Liver (tissue), 9 donors: Measurements from ENCODE around the gene PCDHGC5. TPM values are rescaled to one million over a fixed set of nuclear protein-coding genes. Genes with fewer than 3 reads are reported as not detected.

ENCODE experiments used
- DNase-seq: peaks from one replicate; pipeline ENCODE4 v3.0.0-alpha.2; 2017; ENCODE audit warnings: low spot score
- H3K27ac ChIP-seq, 2 donors: one replicate each; pipeline ENCODE4 v1.7.0; 2013; ENCODE audit warnings: inconsistent platforms in 2 of 2, low read length in 2 of 2, control low read depth in 1 of 2, low read depth in 1 of 2, mild to moderate bottlenecking in 1 of 2
- H3K27me3 ChIP-seq, 4 donors: one replicate each; pipeline versions ENCODE4 v1.6.1 to v1.7.0; 2013; ENCODE audit warnings: low read length in 3 of 4, inconsistent platforms in 1 of 4, mild to moderate bottlenecking in 1 of 4, moderate library complexity in 1 of 4; ENCODE audit not compliant: control insufficient read depth in 4 of 4, insufficient read depth in 4 of 4
- H3K36me3 ChIP-seq, 4 donors: one replicate each; pipeline versions ENCODE4 v1.6.1 to v1.7.0; 2013; ENCODE audit warnings: low read length in 3 of 4, mild to moderate bottlenecking in 3 of 4, low read depth in 1 of 4, moderate library complexity in 1 of 4; ENCODE audit not compliant: control insufficient read depth in 4 of 4, insufficient read depth in 3 of 4
- H3K4me1 ChIP-seq, 4 donors: one replicate each; pipeline versions ENCODE4 v1.6.1 to v1.7.0; 2013; ENCODE audit warnings: low read length in 3 of 4, mild to moderate bottlenecking in 3 of 4, moderate library complexity in 1 of 4; ENCODE audit not compliant: control insufficient read depth in 4 of 4, insufficient read depth in 4 of 4
- H3K4me3 ChIP-seq, 3 donors: one replicate each; pipeline versions ENCODE4 v1.6.1 to v1.7.0; 2013; ENCODE audit warnings: low read length in 3 of 3, control low read depth in 1 of 3, low read depth in 1 of 3, mild to moderate bottlenecking in 1 of 3
- H3K9ac ChIP-seq, 2 donors: one replicate each; pipeline ENCODE4 v1.7.0; 2013; ENCODE audit warnings: low read length in 2 of 2, mild to moderate bottlenecking in 2 of 2, moderate library complexity in 2 of 2, control low read depth in 1 of 2, low read depth in 1 of 2
- H3K9me3 ChIP-seq, 4 donors: one replicate each; pipeline versions ENCODE4 v1.6.1 to v1.7.0; 2013; ENCODE audit warnings: low read length in 3 of 4; ENCODE audit not compliant: control insufficient read depth in 4 of 4
- EGR1 ChIP-seq, 2 donors: IDR thresholded peaks; 2 replicates each; pipeline ENCODE4 v1.6.1; 2016 to 2018; ENCODE audit warnings: antibody characterized with exemption in 2 of 2, low read depth in 2 of 2
- FOXA1 ChIP-seq: IDR thresholded peaks from 2 replicates; pipeline ENCODE4 v1.6.1; 2016; ENCODE audit warnings: antibody characterized with exemption
- JUND ChIP-seq, 2 donors: IDR thresholded peaks; 2 replicates each; pipeline ENCODE4 v1.6.1; 2016; ENCODE audit warnings: antibody characterized with exemption in 2 of 2
- NR2F2 ChIP-seq: IDR thresholded peaks from 2 replicates; pipeline ENCODE4 v1.6.1; 2016; ENCODE audit warnings: antibody characterized with exemption
- RAD21 ChIP-seq, 2 donors: IDR thresholded peaks; 2 replicates each; pipeline ENCODE4 v1.6.1; 2016; ENCODE audit warnings: antibody characterized with exemption in 2 of 2, mild to moderate bottlenecking in 2 of 2
- RXRA ChIP-seq, 2 donors: IDR thresholded peaks; 2 replicates each; pipeline ENCODE4 v1.6.1; 2017 to 2018; ENCODE audit warnings: antibody characterized with exemption in 2 of 2, mild to moderate bottlenecking in 1 of 2
- SP1 ChIP-seq: IDR thresholded peaks from 2 replicates; pipeline ENCODE4 v1.6.1; 2018; ENCODE audit warnings: antibody characterized with exemption, mild to moderate bottlenecking
- TAF1 ChIP-seq: conservative IDR thresholded peaks from 2 replicates; pipeline ENCODE4 v1.6.1; 2016; ENCODE audit warnings: antibody characterized with exemption, mild to moderate bottlenecking
- YY1 ChIP-seq: IDR thresholded peaks from 2 replicates; pipeline ENCODE4 v1.6.1; 2016; ENCODE audit warnings: antibody characterized with exemption, mild to moderate bottlenecking
- WGBS: extraction: QIAGEN DNeasy Blood & Tissue Kit; methylation state at CpG from one replicate; pipeline ENCODE4 v1.1.7; 2013; 5-methylcytosine and 5-hydroxymethylcytosine counted together
- polyA plus RNA-seq, 2 donors: library from polyadenylated mRNA; stranded (reverse) in 1 of 2; unstranded in 1 of 2; fragments of 200-250 nt in 1 of 2; fragments of >200 nt in 1 of 2; fragmentation: Nextera tagmentation in 1 of 2; extraction: Ambion mirVana in 1 of 2; gene quantifications; one replicate each; pipeline versions ENCODE4 v1.2.1 to v1.2.3, GENCODE V29; 2013 to 2015
- total RNA-seq, 2 donors: library from RNA; depleted of rRNA; stranded (reverse); fragments of >200 nt; gene quantifications; one replicate each; pipeline ENCODE4 v1.2.3, GENCODE V29; 2014
- TF ChIP-seq, protein P1 (sequence below): IDR thresholded peaks from 2 replicates; pipeline ENCODE4 v1.6.1; 2016; ENCODE audit warnings: antibody characterized with exemption
- TF ChIP-seq, protein P2 (sequence below): IDR thresholded peaks from 2 replicates; pipeline ENCODE4 v1.6.1; 2016; ENCODE audit warnings: antibody characterized with exemption, mild to moderate bottlenecking
- donor health status: healthy.
- donor health status: healthy.
- donor health status: healthy.
- donor health status: healthy.
- donor health status: healthy.

The PCDHGC5 gene
- total RNA-seq (1 to 10 TPM in 1 of 2 donors, under 1 TPM in 1; 0.19 to 1.1 TPM), polyA plus RNA-seq (under 1 TPM in 1 of 2 donors, not detected in 1; 0.02 TPM)

DNA sequence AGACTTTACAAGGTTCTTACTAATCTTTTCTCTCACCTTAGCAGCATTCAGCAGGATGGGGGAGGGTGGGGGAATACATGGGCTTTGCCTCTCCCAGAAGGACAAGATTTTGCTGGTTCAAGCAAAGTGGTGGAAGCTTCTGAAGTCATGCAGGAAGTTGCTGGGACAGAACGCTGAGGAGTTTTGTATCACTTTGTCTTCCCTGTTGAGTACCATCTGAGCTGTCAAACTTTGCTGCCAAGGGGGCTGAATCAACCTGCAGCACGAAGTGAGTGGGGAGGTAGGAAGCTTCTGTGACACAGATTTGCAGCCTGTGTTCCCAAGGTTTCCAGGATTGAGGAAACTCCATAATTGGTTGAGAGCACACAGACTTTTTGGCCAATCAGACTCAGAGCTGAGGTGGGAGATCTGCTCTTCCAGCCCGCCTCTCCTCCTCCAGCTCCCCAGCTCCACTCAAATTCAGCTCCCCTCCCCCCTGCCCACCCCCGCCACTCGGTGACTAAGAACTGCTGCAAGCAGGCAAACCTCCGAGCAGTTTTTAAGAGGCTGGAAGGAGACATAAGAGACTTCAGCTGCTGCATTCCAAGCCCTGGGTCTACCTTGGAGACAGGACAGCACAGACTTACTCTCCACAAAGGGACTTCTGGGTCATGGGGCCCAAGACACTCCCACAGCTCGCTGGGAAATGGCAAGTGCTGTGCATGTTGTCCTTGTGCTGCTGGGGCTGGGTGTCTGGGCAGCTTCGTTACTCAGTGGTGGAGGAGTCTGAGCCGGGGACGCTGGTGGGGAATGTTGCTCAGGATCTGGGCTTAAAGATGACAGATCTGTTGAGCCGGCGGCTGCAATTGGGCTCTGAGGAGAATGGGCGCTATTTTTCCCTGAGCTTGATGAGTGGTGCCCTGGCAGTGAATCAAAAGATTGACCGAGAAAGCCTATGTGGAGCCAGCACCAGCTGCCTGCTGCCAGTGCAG is at the start of gene PCDHGC5:
Gene PCDHGC5, plus strand, starts transcription at position 491 of the 971 bp plus-strand sequence. Its CDS starts 160 bp downstream, at position 651.
- TF ChIP-seq TAF1, result no peak
- TF ChIP-seq JUND (IDR thresholded peaks at IDR 0.05), result no peak
- no peak for TF ChIP-seq SP1
- TF ChIP-seq YY1, result no peak
- no peak for TF ChIP-seq FOXA1
- Histone ChIP-seq H3K9me3 (peaks cover 0 to 5% (median 2%) of the 10 kb centered on the region in 4 donors), H3K27ac (no peak within 1 kb of the TSS), H3K4me3 (no peak within 1 kb of the TSS), H3K4me1 (peaks cover 0 to 13% (median 6%) of the 10 kb centered on the region in 4 donors), H3K27me3 (no peaks in the 10 kb centered on the region), H3K36me3 (no peaks in the 10 kb centered on the region), H3K9ac (no peak within 1 kb of the TSS)
- no peak for DNase-seq
- 67% methylated on average over 14 of the region's 14 CpGs for WGBS

DNA sequence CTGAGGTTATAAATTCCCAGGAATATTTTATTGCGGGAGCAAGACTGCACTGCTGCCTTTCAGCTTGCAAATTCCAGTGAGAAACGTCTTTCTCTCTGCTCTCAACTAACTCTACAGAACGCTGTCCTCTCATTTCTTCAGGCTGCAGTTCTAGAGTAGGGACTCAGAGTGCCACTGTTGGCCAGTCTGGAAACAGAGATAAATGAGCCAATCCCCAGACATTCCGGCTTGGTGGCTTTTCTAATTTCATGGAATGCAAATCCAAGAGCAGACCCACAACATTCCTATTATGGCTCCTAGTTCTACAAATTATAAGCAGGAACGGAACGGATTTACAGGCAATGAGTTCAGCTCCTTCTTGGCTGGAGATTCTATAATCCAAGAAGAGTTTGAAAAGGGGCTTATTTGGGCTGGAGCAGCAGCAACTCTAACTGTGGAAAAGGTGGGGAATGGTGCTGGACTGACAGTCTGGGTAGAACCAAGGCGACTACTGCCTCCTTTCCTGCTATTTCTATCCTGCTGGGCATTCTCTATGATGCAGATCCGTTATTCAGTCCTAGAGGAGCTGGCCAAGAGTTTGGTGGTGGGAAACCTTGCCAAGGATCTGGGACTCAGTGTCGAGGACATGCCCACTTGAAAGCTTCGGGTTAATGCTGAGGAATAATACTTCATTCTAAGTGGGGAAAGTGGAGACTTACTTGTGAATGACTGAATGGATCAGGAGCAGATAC is 49.3 kb upstream of the PCDHGC5 start:
- no peaks in the 10 kb centered on the region for H3K36me3 ChIP-seq
- DNase-seq, result no peak
- no peak overlapping the region for H3K27ac ChIP-seq
- 67% methylated on average over 10 of the region's 10 CpGs for WGBS
- TF ChIP-seq JUND (IDR thresholded peaks at IDR 0.05), result no peak
- TF ChIP-seq, protein P1, sequence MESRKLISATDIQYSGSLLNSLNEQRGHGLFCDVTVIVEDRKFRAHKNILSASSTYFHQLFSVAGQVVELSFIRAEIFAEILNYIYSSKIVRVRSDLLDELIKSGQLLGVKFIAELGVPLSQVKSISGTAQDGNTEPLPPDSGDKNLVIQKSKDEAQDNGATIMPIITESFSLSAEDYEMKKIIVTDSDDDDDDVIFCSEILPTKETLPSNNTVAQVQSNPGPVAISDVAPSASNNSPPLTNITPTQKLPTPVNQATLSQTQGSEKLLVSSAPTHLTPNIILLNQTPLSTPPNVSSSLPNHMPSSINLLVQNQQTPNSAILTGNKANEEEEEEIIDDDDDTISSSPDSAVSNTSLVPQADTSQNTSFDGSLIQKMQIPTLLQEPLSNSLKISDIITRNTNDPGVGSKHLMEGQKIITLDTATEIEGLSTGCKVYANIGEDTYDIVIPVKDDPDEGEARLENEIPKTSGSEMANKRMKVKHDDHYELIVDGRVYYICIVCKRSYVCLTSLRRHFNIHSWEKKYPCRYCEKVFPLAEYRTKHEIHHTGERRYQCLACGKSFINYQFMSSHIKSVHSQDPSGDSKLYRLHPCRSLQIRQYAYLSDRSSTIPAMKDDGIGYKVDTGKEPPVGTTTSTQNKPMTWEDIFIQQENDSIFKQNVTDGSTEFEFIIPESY, result no peak
- no peak for TF ChIP-seq NR2F2
- no peak for TF ChIP-seq RAD21 (IDR thresholded peaks at IDR 0.05)
- TF ChIP-seq, protein P2, sequence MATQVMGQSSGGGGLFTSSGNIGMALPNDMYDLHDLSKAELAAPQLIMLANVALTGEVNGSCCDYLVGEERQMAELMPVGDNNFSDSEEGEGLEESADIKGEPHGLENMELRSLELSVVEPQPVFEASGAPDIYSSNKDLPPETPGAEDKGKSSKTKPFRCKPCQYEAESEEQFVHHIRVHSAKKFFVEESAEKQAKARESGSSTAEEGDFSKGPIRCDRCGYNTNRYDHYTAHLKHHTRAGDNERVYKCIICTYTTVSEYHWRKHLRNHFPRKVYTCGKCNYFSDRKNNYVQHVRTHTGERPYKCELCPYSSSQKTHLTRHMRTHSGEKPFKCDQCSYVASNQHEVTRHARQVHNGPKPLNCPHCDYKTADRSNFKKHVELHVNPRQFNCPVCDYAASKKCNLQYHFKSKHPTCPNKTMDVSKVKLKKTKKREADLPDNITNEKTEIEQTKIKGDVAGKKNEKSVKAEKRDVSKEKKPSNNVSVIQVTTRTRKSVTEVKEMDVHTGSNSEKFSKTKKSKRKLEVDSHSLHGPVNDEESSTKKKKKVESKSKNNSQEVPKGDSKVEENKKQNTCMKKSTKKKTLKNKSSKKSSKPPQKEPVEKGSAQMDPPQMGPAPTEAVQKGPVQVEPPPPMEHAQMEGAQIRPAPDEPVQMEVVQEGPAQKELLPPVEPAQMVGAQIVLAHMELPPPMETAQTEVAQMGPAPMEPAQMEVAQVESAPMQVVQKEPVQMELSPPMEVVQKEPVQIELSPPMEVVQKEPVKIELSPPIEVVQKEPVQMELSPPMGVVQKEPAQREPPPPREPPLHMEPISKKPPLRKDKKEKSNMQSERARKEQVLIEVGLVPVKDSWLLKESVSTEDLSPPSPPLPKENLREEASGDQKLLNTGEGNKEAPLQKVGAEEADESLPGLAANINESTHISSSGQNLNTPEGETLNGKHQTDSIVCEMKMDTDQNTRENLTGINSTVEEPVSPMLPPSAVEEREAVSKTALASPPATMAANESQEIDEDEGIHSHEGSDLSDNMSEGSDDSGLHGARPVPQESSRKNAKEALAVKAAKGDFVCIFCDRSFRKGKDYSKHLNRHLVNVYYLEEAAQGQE, result no peak
- no peak for TF ChIP-seq EGR1 (IDR thresholded peaks at IDR 0.05; ENCODE audit: low read depth in 2 of 2)
- no peak for TF ChIP-seq RXRA (IDR thresholded peaks at IDR 0.05)
- H3K9me3 ChIP-seq, result peaks cover 8 to 35% (median 13%) of the 10 kb centered on the region in 4 donors
- H3K27me3 ChIP-seq, result no peaks in the 10 kb centered on the region
- no peak overlapping the region for H3K9ac ChIP-seq
- H3K4me3 ChIP-seq, result peak overlapping the region in 1 of 3 donors; percentile 16
- no peaks in the 10 kb centered on the region for H3K4me1 ChIP-seq
